HG02610 (cell line): ENCODE results near the gene HSPA4L.

Experiments used
- ATAC-seq: cut with Tn5 transposase; IDR thresholded peaks from one replicate; pipeline ENCODE4 v1.9.1; 2021; ENCODE audit warnings: mild to moderate bottlenecking, moderate library complexity; ENCODE audit not compliant: unreplicated experiment

HSPA4L gene

DNA sequence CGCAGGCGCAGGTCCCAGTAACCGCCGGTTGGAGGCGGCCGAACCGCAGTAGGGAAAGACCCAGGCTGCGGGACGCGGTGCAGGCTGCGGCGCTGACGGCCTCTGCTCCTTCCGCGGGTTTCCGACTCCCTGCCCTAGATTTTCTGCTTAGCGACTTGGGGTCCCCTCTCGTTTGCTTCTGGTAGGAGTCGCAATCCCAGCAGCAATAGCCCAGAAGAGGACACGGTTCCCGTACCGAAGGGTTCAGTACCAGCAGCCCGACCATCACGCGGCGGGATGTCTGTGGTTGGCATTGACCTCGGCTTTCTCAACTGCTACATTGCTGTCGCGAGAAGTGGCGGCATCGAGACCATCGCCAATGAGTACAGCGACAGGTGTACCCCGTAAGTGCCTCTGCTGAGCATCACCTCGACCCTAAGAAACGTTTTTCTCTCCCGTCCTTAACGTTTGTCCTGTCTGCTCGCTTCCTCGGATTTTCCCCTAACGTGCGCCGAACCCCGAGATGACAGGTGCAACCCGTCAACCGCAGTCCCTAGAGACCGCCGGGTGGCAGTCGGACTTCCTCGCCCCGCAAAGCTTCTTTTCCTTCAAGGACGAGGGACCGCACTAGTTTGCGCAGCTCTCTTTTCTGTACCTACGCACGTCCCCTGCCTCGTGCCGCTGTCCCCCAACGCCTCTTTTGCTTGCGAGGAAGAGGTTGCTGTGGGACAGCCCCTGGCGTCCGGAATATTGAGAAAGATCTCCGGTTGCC is at the start of gene HSPA4L:
TSS of gene HSPA4L (plus strand) at position 48 of the 751 bp plus-strand sequence. CDS start at position 277, 229 bp downstream.
- ATAC-seq: peak; percentile 38

DNA sequence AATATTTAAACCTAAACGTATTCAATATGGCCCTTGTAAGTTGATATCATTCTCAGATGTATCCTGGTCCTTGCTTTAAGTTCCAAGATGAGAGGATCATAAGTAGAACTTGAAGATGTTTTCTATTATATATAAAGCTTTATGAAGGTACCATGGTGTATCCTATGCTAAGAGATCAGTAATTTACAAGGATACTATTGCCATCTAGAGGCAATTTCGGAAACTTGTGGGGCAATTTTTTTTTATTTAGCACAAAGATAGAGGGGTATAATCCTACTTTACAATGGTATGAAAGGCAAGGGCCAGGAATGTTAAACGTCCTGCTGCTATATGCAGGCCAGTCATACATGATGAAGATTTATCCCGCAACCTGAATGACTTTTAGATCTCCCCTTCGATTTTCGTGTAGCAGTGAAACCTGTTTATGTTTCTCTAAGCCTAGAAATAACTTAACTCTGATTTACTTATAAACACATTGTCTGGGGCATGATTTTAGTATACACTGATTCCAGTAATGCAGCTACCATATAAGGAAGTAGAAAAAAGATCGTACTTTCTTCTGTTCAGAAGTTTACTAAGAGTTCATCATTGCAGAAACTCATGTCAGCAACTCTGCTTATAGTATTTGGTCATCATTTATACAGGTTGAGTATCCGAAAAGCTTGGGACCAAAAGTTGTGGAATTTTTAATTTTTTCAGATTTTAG is 49.3 kb upstream of the HSPA4L start:
- ATAC-seq: peak; percentile 71

DNA sequence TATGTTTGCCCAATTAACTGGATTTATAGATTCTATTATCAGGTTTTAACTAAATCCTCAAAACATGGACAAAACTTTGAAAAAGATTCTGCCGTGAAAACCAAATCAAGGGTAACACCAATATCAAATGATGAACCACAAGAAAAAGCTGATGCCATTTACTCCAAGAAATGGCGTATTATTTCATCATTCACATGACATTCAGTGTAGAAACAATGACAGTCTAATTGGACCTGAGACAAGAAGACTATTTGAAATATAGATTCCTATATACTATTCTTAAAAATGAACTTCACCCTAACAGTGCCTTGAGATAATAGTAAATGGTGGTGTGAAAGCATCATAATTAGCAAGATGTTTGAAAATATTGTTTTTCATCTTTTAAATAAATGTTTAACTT is 47.1 kb upstream of the HSPA4L start:
- ATAC-seq: no peak

DNA sequence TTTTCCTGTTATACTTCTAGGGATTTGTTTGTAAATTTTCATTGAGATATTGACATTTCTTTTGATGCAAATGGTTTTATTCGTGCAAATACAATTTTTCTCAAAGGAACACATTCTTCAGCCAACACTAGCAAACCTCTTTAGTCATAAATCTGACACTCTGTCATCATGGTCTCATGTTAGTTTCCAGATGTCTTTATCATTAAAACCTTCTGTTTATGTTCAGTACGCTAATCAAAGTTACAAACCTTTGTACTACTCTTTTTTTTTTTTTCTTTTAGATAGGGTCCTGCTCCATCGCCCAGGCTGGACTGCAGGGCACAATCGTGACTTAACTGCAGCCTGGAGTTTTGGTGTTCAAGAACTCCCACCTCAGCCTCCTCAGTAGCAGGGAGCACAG is 44.8 kb upstream of the HSPA4L start:
- no peak for ATAC-seq

DNA sequence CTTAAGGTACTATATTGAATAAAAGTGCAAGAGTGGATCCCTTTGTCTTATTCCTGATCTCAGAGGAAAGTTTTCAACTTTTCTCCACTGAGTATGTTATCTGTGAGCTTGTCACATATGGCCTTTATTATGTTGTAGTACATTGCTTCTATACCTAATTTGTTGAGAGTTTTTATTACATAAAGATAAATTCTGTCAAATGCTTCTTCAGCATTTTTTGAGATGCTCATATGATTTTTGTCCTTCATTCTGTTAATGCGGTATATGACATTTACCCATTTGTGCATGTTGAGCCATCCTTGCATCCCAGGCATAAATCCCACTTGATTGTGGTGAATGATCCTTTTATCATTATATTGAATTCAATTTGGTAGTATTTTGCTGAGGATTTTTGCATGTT is 40.9 kb upstream of the HSPA4L start:
- ATAC-seq: no peak

DNA sequence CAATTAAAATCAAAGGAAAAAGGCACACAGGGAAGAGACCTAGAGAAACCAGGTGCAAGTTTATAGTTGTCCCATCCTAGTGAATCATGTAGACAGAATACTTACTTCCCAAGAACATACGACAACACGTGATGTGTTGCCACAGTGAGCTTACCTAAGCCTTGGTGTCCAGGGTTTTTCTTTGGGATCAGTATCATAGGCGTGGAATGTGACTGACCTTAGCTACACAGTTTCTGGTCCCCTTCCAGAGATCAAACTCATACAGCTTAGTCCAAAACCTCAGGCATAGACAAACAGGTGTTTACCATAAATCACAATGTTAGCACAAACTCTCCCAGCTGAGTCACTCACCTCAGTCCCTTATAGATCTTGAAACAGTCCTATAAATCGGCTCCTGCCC is 34.2 kb upstream of the HSPA4L start:
- no peak for ATAC-seq

DNA sequence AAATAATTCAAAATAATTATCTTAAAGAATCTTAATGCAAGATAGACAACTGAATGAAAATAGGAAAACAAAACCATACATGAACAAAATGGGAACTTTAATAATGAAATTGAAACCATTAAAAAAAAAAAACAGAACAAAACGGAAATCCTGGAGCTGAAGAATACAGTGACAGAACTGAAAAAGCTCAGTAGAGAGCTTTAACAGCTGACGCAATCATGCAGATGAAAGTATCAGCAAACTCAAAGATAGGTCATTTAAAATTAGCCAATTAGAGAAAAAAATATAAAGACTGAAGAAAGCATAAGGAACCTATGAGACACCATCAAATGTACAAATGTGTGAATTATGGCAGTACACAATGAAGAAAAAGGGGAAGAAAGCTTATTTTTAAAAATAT is 33.2 kb upstream of the HSPA4L start:
- no peak for ATAC-seq

DNA sequence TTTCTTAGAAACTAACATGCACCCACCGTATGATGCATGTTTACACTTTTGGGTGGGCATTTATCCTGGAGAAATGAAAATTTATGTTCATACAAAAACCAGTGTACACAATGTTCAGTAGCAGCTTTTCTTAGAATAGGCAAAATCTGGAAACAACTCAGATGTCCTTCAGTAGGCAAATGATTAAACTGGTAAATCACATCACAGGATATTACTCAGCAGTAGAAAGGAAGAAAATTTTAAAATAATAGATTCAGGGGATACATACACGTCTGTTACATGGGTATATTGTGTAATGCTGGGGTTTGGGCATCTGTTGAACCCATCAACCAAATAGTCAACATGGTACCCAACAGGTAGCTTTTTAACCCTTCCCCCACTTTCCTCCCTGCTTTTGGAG is 25.2 kb upstream of the HSPA4L start:
- ATAC-seq: no peak

DNA sequence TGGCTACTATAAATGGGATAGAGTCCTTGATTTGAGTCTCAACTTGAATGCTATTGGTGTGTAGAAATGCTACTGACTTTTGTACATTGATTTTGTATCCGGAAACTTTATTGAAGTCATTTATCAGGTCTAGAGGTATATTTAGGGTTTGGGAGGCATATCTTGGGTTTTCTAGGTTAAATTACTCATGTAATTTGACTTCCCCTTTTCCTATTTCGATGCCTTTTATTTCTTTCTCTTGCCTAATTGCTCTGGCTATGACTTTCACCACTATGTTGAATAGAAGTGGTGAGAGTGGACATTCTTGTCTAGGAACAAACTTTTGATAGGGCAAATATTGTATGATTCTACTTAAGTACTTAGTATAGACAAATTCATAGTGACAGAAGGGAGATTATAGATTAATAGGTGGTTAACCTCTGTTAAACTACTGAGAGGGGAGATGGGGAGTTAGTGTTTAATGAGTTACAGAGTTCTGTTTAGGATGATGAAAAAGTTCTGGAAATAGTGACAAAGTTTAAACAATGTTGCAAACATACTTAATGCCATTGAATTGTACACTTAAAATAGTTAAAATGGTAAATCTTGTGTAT is 22.8 kb upstream of the HSPA4L start:
- no peak for ATAC-seq

DNA sequence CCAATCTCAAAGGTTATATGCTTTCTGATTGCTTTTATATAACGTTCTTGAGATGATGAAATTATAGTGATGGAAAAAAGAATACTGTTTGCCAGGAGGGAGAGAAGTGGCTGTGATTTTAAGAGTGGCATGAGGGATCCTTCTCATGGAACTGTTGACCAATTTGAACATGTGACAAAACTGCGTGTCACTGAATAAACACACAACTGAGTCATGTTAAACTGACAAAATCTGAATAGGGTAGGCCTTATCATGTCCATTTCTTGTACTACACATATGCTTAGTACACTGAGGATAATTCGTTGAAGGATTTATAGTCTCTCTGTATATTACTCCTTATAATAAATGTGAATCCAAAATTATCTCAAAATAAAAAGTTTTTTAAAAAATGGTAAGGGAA is 22.2 kb upstream of the HSPA4L start:
- no peak for ATAC-seq

DNA sequence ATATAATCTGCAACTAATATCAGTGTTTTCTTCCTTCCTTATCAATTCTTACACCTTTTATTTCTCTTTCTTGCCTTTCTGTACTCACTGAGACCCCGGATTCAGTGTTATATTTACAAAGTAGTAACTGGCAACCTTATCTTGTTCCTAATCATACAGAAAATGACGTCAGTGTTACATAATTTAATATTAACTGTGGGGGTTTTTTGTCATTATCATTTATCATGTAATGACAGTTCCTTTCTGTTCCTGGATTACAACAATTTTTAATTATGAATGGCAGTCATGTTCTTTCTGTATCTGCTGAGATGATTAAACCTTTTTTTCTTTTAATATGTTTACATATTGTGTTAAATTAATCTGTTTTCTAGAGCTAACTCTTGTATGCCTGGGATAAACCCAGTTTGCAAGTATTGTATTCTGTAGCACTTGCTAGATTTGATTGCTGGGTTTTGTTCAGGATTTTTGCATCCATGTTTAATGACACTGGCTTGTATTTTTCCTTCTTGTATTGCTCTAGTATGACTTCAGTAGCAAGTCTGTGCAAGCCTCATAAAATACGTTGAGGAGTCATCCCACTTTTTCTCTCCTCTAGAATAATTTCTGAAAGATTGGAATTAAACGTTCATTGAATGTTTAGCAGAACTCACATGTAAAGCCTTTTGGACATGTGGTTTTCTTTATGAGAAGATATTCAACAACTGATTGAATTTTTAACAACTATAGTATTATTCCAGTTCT is 10.4 kb upstream of the HSPA4L start:
- no peak for ATAC-seq

DNA sequence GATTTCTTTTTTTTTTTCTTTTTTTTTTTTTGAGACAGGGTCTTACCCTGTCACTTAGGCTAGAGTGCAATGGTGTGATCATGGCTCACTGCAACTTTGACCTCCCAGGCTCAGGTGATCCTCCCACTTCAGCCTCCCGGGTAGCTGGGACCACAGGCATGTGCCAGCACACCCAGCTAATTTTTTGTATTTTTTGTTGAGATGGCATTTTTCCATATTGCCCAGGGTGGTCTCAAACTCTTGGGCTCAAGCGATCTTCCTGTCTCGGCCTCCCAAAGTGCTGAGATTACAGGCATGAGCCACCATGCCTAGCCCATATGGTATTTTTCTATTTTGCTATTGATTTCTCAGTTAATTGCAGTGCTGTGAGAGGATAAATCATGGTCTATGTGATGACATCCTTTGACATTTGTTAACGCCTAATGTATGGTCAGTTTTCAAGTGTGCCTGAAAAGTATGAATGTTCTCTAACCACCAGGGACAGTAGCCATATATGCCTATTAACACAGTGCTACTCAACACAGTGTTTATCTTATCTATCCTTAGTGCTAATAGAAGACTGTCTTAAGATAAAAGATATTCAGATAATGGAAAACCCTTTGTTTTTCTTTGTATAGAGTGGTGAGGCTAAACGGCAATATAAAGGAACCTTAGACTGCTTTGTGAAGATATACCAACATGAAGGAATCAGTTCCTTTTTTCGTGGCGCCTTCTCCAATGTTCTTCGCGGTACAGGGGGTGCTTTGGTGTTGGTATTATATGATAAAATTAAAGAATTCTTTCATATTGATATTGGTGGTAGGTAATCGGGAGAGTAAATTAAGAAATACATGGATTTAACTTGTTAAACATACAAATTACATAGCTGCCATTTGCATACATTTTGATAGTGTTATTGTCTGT is 9.1 kb upstream of the HSPA4L start:
- no peak for ATAC-seq

DNA sequence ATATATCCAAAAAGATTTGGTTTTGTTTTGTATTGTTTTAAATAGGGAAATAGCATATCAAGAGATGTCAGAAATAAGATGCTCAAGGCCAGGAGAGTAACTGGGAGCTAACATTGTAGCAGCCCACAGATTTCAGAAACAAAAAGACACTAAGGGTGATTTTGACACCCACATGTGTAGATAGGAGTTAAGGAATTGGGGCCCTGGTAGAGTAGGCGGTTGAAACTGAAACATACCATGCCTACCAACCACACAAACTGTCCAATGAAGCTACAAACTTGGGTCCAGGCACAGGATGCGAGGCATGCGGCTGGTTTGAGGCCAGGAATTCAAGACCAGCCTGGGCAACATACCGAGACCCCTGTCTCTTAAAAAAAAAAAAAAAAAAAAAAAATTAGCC is 6.3 kb upstream of the HSPA4L start:
- peak; percentile 38 for ATAC-seq

DNA sequence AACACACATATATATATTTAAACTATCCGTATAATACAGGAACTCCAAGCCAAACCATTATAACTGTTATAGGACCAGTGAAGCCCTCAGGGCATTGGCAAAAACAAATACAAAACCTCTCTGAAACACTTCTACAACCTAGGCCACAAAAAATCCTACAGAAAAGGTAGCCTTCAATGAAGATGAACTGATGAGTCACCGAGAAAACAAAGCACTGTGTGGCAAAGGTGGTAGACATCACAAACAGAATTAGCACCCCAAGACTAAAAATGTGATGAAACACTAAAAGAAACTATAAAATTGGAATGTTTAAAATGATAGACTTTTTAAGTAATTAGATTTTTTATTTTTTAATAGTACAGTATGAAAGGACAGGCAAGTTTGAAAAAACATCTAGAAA is 5.5 kb upstream of the HSPA4L start:
- ATAC-seq: no peak

DNA sequence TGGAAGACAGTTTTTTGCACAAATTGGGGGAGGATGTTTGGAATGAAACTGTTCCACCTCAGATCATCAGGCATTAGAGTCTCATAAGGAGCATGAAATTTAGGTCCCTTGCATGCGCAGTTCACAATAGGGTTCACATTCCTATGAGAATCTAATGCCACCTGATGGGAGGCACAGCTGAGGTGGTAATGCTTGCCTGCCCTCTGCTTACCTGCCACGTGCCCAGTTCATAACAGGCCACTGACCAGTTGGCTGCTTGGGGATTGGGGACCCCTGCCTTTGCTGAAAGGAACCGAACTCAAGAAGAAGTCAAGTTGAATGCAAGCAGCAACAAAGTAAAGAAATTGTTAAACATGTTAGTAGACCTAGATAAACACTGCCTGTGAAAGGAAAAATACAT is 4.6 kb upstream of the HSPA4L start:
- no peak for ATAC-seq

DNA sequence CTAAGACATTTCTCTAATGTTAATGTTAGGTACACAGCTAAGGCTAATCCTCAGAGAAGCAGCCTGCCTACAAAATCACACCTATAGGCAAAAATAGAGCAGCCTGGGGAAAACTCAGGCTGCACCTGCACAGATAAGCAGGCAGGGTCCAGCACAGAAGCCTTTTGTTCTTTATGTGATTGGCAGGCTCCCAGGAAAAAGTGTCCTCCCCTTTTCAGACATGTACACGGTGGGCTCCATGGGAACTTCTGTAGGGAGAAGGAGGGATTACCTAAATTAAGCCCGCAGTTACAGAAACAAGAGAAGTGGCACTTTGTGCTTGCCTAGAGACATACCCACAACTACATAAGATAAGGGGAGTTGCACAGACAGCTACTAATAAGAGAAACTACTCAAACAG is 4.0 kb upstream of the HSPA4L start:
- ATAC-seq: no peak

DNA sequence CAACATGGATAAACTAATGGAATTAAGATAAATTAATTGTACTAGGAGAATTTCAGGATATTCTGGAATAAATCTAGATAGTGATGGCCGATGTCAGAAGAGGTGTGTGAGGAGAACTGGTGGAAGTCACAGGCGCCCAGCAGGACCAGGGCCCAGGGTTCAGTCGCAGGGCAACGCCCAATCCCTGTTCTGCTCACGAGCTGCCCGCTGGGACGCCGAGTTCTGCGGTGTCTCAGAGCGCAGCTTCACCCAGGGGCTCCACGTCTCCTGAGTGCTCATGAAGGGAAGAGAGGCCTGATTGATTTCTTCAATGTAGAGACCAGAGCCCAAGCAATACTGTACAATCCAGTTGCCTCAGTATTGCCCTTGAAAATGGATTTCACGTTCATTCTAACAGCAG is 1.5 kb upstream of the HSPA4L start:
- no peak for ATAC-seq

DNA sequence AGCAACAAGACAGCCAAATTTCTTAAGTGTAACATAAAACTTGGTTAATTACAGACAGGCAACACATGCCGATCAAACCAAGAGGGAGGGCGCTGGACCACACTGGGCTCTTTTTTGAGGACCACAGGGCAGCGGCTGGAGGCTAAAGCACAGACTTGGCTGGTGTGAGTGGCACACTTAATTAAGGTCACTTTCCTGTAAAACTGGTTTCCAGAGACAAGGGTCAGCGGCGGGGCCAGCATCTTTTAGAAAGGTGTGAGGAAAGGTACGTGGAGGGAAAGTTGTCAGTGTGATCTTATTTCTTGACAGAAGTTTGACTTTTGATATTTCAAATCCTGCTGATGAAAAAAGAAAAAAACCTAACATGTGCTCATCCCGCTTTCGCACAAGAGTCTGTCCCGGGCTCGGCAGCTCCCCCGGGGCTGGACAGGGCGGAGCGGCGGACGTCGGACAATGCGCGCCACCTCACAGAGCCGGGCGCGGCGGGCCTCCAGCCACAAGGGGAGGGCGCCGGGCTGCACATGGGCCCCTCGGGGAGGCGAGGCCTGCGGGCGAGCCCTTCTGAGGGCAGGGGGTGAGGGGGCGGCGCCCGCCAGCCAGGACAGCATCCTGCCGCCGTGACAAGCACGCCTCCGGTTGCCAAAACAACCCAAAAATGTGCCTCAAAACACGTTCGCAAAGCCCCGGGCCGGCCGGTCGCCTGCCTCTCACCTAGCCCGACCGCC is 660 bp upstream of the HSPA4L start:
- peak; percentile 27 for ATAC-seq

DNA sequence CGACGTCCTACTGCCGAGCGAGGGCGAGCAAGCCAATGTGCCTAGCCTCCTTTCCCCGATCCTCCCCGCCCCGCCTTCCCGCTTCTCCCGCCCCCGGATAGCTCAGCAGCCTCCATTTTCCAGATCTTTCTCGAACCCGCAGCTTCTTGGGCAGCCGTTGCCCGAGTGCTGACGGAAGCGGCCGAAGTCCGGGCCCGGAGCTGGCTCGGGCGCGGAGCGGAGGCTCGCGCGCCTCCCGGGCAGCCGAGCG is 172 bp upstream of the HSPA4L start:
- peak; percentile 75 for ATAC-seq
